Activated T-cell treated with anti-CD3 and anti-CD28 coated beads, Interleukin-2, amount 50 U/mL, for 4 hours (primary cell): ENCODE results near the gene AK5. TPM values are rescaled to one million over a fixed set of nuclear protein-coding genes. Genes with fewer than 3 reads are reported as not detected.
A peak's percentile ranks its signal among the peaks of the same experiment; 100 is the strongest.

Source experiments
- ATAC-seq, 2 donors: fragments of 200-7000 bp; cut with Tn5 transposase; one replicate each; pipeline ENCODE4 v1.10.0; 2021
- DNase-seq: peaks from one replicate; pipeline ENCODE4 v3.0.0-alpha.2; 2020
- H3K27me3 Mint-ChIP-seq: one replicate; pipeline ENCODE4 v1.8.0; 2021; ENCODE audit warnings: low read depth, mixed read lengths
- H3K36me3 Mint-ChIP-seq: one replicate; pipeline ENCODE4 v1.8.0; 2022; ENCODE audit warnings: mixed read lengths; ENCODE audit not compliant: insufficient read depth
- H3K4me1 Mint-ChIP-seq: one replicate; pipeline ENCODE4 v1.8.0; 2021; ENCODE audit warnings: low read depth, mixed read lengths
- H3K4me3 Mint-ChIP-seq: one replicate; pipeline ENCODE4 v1.8.0; 2021; ENCODE audit warnings: mild to moderate bottlenecking, moderate library complexity, mixed read lengths
- H3K9me3 Mint-ChIP-seq: one replicate; pipeline ENCODE4 v1.8.0; 2021; ENCODE audit warnings: mixed read lengths
- total RNA-seq, 3 donors: library from RNA; stranded (reverse); gene quantifications; one replicate each; pipeline ENCODE4 v1.2.1, GENCODE V29; 2021

Gene AK5
- total RNA-seq, 3 donors from 2014 or later, result 1.0 to 4.9 (median 3.0) TPM

GRCh38 chr1:77350012-77350770 is 68.4 kb downstream of the AK5 start:
- no peak for ATAC-seq
- Mint-ChIP-seq H3K27me3 (no peaks in the 10 kb centered on the region), H3K36me3 (peaks cover 15% of the 10 kb centered on the region), H3K4me3 (no peak overlapping the region), H3K4me1 (peaks cover 23% of the 10 kb centered on the region), H3K9me3 (no peaks in the 10 kb centered on the region)
- DNase-seq, result no peak

- peaks cover 13% of the 10 kb centered on the region for H3K4me1 Mint-ChIP-seq
- H3K27me3 Mint-ChIP-seq, result no peaks in the 10 kb centered on the region
- H3K9me3 Mint-ChIP-seq, result no peaks in the 10 kb centered on the region
- ATAC-seq, result no peak
- no peak overlapping the region for H3K4me3 Mint-ChIP-seq
- DNase-seq, result no peak
- H3K36me3 Mint-ChIP-seq, result peaks cover 13% of the 10 kb centered on the region
Measured at GRCh38 chr1:77354536-77354935, 72.7 kb downstream of the AK5 start.

- Mint-ChIP-seq H3K36me3 (peaks cover 9% of the 10 kb centered on the region), H3K27me3 (no peaks in the 10 kb centered on the region), H3K9me3 (no peaks in the 10 kb centered on the region), H3K4me1 (peaks cover 14% of the 10 kb centered on the region), H3K4me3 (no peak overlapping the region)
- no peak for DNase-seq
- no peak for ATAC-seq
Measured at GRCh38 chr1:77355010-77355409, 73.2 kb downstream of the AK5 start.

GRCh38 chr1:77356136-77356535 is 74.3 kb downstream of the AK5 start:
- no peaks in the 10 kb centered on the region for H3K9me3 Mint-ChIP-seq
- DNase-seq (no peak), ATAC-seq (no peak)
- peaks cover 6% of the 10 kb centered on the region for H3K36me3 Mint-ChIP-seq
- peaks cover 17% of the 10 kb centered on the region for H3K4me1 Mint-ChIP-seq
- H3K27me3 Mint-ChIP-seq, result no peaks in the 10 kb centered on the region
- no peak overlapping the region for H3K4me3 Mint-ChIP-seq

GRCh38 chr1:77360256-77360655 is 78.4 kb downstream of the AK5 start:
- Mint-ChIP-seq H3K9me3 (peaks cover 4% of the 10 kb centered on the region), H3K27me3 (no peaks in the 10 kb centered on the region), H3K4me1 (peaks cover 9% of the 10 kb centered on the region), H3K36me3 (peaks cover 6% of the 10 kb centered on the region), H3K4me3 (no peak overlapping the region)
- ATAC-seq (no peak), DNase-seq (no peak)

- Mint-ChIP-seq H3K9me3 (peaks cover 4% of the 10 kb centered on the region), H3K27me3 (no peaks in the 10 kb centered on the region), H3K4me3 (no peak overlapping the region), H3K36me3 (peaks cover 6% of the 10 kb centered on the region), H3K4me1 (peaks cover 9% of the 10 kb centered on the region)
- ATAC-seq, result no peak
- no peak for DNase-seq
Measured at GRCh38 chr1:77361621-77362020, 79.8 kb downstream of the AK5 start.

GRCh38 chr1:77370161-77370560 is 88.3 kb downstream of the AK5 start:
- Mint-ChIP-seq H3K27me3 (no peaks in the 10 kb centered on the region), H3K4me3 (no peak overlapping the region), H3K9me3 (no peaks in the 10 kb centered on the region), H3K4me1 (peaks cover 24% of the 10 kb centered on the region), H3K36me3 (no peaks in the 10 kb centered on the region)
- no peak for ATAC-seq
- no peak for DNase-seq

GRCh38 chr1:77370583-77371306 is 88.9 kb downstream of the AK5 start:
- H3K9me3 Mint-ChIP-seq, result no peaks in the 10 kb centered on the region
- H3K4me3 Mint-ChIP-seq, result no peak overlapping the region
- DNase-seq, result no peak
- peak in 1 of 2 donors; percentile 37 for ATAC-seq
- H3K36me3 Mint-ChIP-seq, result no peaks in the 10 kb centered on the region
- H3K4me1 Mint-ChIP-seq, result peaks cover 24% of the 10 kb centered on the region
- no peaks in the 10 kb centered on the region for H3K27me3 Mint-ChIP-seq

- DNase-seq (no peak), ATAC-seq (no peak)
- Mint-ChIP-seq H3K4me1 (peaks cover 24% of the 10 kb centered on the region), H3K4me3 (no peak overlapping the region), H3K27me3 (no peaks in the 10 kb centered on the region), H3K36me3 (no peaks in the 10 kb centered on the region), H3K9me3 (no peaks in the 10 kb centered on the region)
Measured at GRCh38 chr1:77371396-77371795, 89.6 kb downstream of the AK5 start.

- DNase-seq (no peak), ATAC-seq (no peak)
- no peaks in the 10 kb centered on the region for H3K9me3 Mint-ChIP-seq
- H3K4me1 Mint-ChIP-seq, result peaks cover 28% of the 10 kb centered on the region
- H3K27me3 Mint-ChIP-seq, result no peaks in the 10 kb centered on the region
- no peak overlapping the region for H3K4me3 Mint-ChIP-seq
- H3K36me3 Mint-ChIP-seq, result peaks cover 6% of the 10 kb centered on the region
Measured at GRCh38 chr1:77373702-77374101, 91.9 kb downstream of the AK5 start.

- Mint-ChIP-seq H3K4me3 (no peak overlapping the region), H3K9me3 (no peaks in the 10 kb centered on the region), H3K4me1 (peaks cover 29% of the 10 kb centered on the region), H3K36me3 (peaks cover 7% of the 10 kb centered on the region), H3K27me3 (no peaks in the 10 kb centered on the region)
- ATAC-seq (no peak), DNase-seq (no peak)
Measured at GRCh38 chr1:77375541-77375940, 93.7 kb downstream of the AK5 start.

GRCh38 chr1:77375990-77376389 is 94.2 kb downstream of the AK5 start:
- no peaks in the 10 kb centered on the region for H3K9me3 Mint-ChIP-seq
- ATAC-seq, result no peak
- H3K4me1 Mint-ChIP-seq, result peaks cover 24% of the 10 kb centered on the region
- no peak overlapping the region for H3K4me3 Mint-ChIP-seq
- no peaks in the 10 kb centered on the region for H3K27me3 Mint-ChIP-seq
- no peak for DNase-seq
- H3K36me3 Mint-ChIP-seq, result peaks cover 9% of the 10 kb centered on the region

- DNase-seq (no peak), ATAC-seq (no peak)
- no peaks in the 10 kb centered on the region for H3K9me3 Mint-ChIP-seq
- H3K4me3 Mint-ChIP-seq, result no peak overlapping the region
- peaks cover 9% of the 10 kb centered on the region for H3K36me3 Mint-ChIP-seq
- H3K27me3 Mint-ChIP-seq, result no peaks in the 10 kb centered on the region
- H3K4me1 Mint-ChIP-seq, result peaks cover 11% of the 10 kb centered on the region
Measured at GRCh38 chr1:77378723-77379535, 97.1 kb downstream of the AK5 start.

- no peaks in the 10 kb centered on the region for H3K27me3 Mint-ChIP-seq
- ATAC-seq (no peak), DNase-seq (no peak)
- no peak overlapping the region for H3K4me3 Mint-ChIP-seq
- H3K4me1 Mint-ChIP-seq, result peaks cover 18% of the 10 kb centered on the region
- H3K36me3 Mint-ChIP-seq, result peaks cover 4% of the 10 kb centered on the region
- H3K9me3 Mint-ChIP-seq, result no peaks in the 10 kb centered on the region
Measured at GRCh38 chr1:77382366-77382765, 100.5 kb downstream of the AK5 start.
